K562 (cell line): ENCODE measurements around the gene STING1. TPM values are rescaled to one million over a fixed set of nuclear protein-coding genes. Genes with fewer than 3 reads are reported as not detected.
A peak's percentile ranks its signal among the peaks of the same experiment; 100 is the strongest.

Experiments
- ARNT ChIP-seq, 2 experiments: fragments of 450-650 bp; IDR thresholded peaks; 2 replicates each; pipeline ENCODE4 v1.6.1; 2016; ENCODE audit warnings: mild to moderate bottlenecking in 1 of 2
- BHLHE40 ChIP-seq: IDR thresholded peaks from 2 replicates; pipeline ENCODE4 v1.6.1; 2011; ENCODE audit warnings: low read length, improper control_type of control experiment
- CCAR2 ChIP-seq: fragments of 200-400 bp; formaldehyde crosslinking; IDR thresholded peaks from 2 replicates; pipeline ENCODE4 v1.6.1; 2017; ENCODE audit warnings: mild to moderate bottlenecking, low read depth, low read length
- CCNT2 ChIP-seq: IDR thresholded peaks from 2 replicates; pipeline ENCODE4 v1.6.1; 2011; ENCODE audit warnings: borderline replicate concordance, low read depth, mild to moderate bottlenecking, moderate library complexity, mixed read lengths, low read length; ENCODE audit not compliant: insufficient read length; ENCODE audit errors: extremely low read depth
- CSDE1 ChIP-seq, 2 experiments: fragments of 450-650 bp; IDR thresholded peaks; 2 replicates each; pipeline ENCODE4 v1.6.1; 2016; ENCODE audit warnings: mild to moderate bottlenecking in 1 of 2
- ETV6 ChIP-seq, 3 experiments: fragments of 150-350 bp in 1 of 3; sonication (generic) in 1 of 3; formaldehyde crosslinking in 1 of 3; IDR thresholded peaks; 2 replicates each; pipeline versions ENCODE4 v1.6.1 to v1.8.0; 2014 to 2022; ENCODE audit warnings: borderline replicate concordance in 2 of 3, low read depth in 2 of 3, antibody characterized with exemption in 1 of 3, low read length in 1 of 3, mild to moderate bottlenecking in 1 of 3, missing genetic modification reagents in 1 of 3
- NCOA1 ChIP-seq: fragments of 450-650 bp; IDR thresholded peaks from 2 replicates; pipeline ENCODE4 v1.6.1; 2016; ENCODE audit warnings: low read depth
- NFATC3 ChIP-seq: fragments of 450-650 bp; IDR thresholded peaks from 2 replicates; pipeline ENCODE4 v1.6.1; 2017; ENCODE audit warnings: mild to moderate bottlenecking
- NFIC ChIP-seq: fragments of 450-650 bp; IDR thresholded peaks from 2 replicates; pipeline ENCODE4 v1.6.1; 2017; ENCODE audit warnings: mild to moderate bottlenecking, inconsistent platforms
- NFIX ChIP-seq: fragments of 250-450 bp; sonication (Bioruptor Pico); IDR thresholded peaks from 2 replicates; pipeline ENCODE4 v1.4.0; 2020; ENCODE audit warnings: low read depth, mild to moderate bottlenecking, moderate library complexity
- NR4A1 ChIP-seq, 2 experiments: fragments of 250-450 bp in 1 of 2; fragments of 450-650 bp in 1 of 2; sonication (Bioruptor Pico) in 1 of 2; IDR thresholded peaks; 2 replicates each; pipeline versions ENCODE4 v1.4.0 to v1.6.1; 2016 to 2020; ENCODE audit warnings: mild to moderate bottlenecking in 2 of 2, missing compliant biosample characterization in 1 of 2, missing genetic modification characterization in 1 of 2, moderate library complexity in 1 of 2
- PML ChIP-seq: IDR thresholded peaks from 2 replicates; pipeline ENCODE4 v1.6.1; 2012; ENCODE audit warnings: low read length, inconsistent platforms
- RBM15 ChIP-seq: fragments of 200-400 bp; formaldehyde crosslinking; IDR thresholded peaks from 2 replicates; pipeline ENCODE4 v1.6.1; 2018; ENCODE audit warnings: mild to moderate bottlenecking, low read length, moderate library complexity; ENCODE audit not compliant: insufficient read depth
- SMARCA5 ChIP-seq: fragments of 450-650 bp; IDR thresholded peaks from 2 replicates; pipeline ENCODE4 v1.6.1; 2016
- TAF1 ChIP-seq: IDR thresholded peaks from 2 replicates; pipeline ENCODE4 v1.6.1; 2011; ENCODE audit warnings: mild to moderate bottlenecking, low read length, moderate library complexity; ENCODE audit not compliant: insufficient read depth, control insufficient read depth, severe bottlenecking; ENCODE audit errors: extremely low read depth
- TCF3 ChIP-seq: sonication (generic); formaldehyde crosslinking; IDR thresholded peaks from 2 replicates; pipeline ENCODE4 v1.4.0; 2020; ENCODE audit warnings: mild to moderate bottlenecking, missing genetic modification reagents
- ZNF239 ChIP-seq: fragments of 250-450 bp; sonication (Bioruptor Pico); IDR thresholded peaks from 2 replicates; pipeline ENCODE4 v1.4.0; 2020; ENCODE audit warnings: mild to moderate bottlenecking
- ZNF24 ChIP-seq: fragments of 450-650 bp; IDR thresholded peaks from 2 replicates; pipeline ENCODE4 v1.6.1; 2016
- ZNF263 ChIP-seq: sonication (generic); formaldehyde crosslinking; IDR thresholded peaks from 2 replicates; pipeline ENCODE4 v1.8.0; 2022; ENCODE audit warnings: mild to moderate bottlenecking, missing genetic modification reagents, borderline replicate concordance
- polyA plus RNA-seq, 8 experiments: library from polyadenylated mRNA; depleted of rRNA in 4 of 8; stranded (reverse) in 5 of 8; unstranded in 3 of 8; fragments of >200 nt; fragmentation: Nextera tagmentation in 2 of 8; fragmentation: Illumina TruSeq in 1 of 8; extraction: Ambion mirVana in 2 of 8; extraction: Trizol in 1 of 8; gene quantifications; 2 replicates each; pipeline versions ENCODE4 v1.2.1 to v1.2.3, GENCODE V29; 2011 to 2014; ENCODE audit warnings: inconsistent platforms in 1 of 8, missing spikeins in 1 of 8
- total RNA-seq, 7 experiments: library from RNA; depleted of rRNA in 6 of 7; stranded (reverse); fragments of >200 nt in 6 of 7; fragmentation: Illumina TruSeq in 2 of 7; extraction: Trizol in 2 of 7; gene quantifications; 2 replicates each; pipeline versions ENCODE4 v1.2.1 to v1.2.3, GENCODE V29; 2011 to 2021; ENCODE audit warnings: low replicate concordance in 1 of 7
- TF ChIP-seq, protein P1 (sequence below): sonication (generic); formaldehyde crosslinking; IDR thresholded peaks from 2 replicates; pipeline ENCODE4 v1.9.0; 2022; ENCODE audit warnings: mild to moderate bottlenecking, missing genetic modification reagents
- TF ChIP-seq, protein P2 (sequence below), 2 experiments: fragments of 450-650 bp; IDR thresholded peaks; 2 replicates each; pipeline ENCODE4 v1.6.1; 2016
- TF ChIP-seq, protein P3 (sequence below): fragments of 250-450 bp; sonication (Bioruptor Pico); IDR thresholded peaks from 2 replicates; pipeline ENCODE4 v1.5.0; 2020; ENCODE audit warnings: mild to moderate bottlenecking
- TF ChIP-seq, protein P4 (sequence below): IDR thresholded peaks from 3 replicates; pipeline ENCODE4 v1.6.1; 2011; ENCODE audit warnings: borderline replicate concordance, mild to moderate bottlenecking; ENCODE audit not compliant: insufficient read length, insufficient read depth

The STING1 gene
- total and polyA plus RNA-seq, 9 of the 15 experiments (the other 6 are each of a cell fraction or from before 2014, with no cell fraction given), result 20.8 to 69.1 (median 44.7) TPM

DNA sequence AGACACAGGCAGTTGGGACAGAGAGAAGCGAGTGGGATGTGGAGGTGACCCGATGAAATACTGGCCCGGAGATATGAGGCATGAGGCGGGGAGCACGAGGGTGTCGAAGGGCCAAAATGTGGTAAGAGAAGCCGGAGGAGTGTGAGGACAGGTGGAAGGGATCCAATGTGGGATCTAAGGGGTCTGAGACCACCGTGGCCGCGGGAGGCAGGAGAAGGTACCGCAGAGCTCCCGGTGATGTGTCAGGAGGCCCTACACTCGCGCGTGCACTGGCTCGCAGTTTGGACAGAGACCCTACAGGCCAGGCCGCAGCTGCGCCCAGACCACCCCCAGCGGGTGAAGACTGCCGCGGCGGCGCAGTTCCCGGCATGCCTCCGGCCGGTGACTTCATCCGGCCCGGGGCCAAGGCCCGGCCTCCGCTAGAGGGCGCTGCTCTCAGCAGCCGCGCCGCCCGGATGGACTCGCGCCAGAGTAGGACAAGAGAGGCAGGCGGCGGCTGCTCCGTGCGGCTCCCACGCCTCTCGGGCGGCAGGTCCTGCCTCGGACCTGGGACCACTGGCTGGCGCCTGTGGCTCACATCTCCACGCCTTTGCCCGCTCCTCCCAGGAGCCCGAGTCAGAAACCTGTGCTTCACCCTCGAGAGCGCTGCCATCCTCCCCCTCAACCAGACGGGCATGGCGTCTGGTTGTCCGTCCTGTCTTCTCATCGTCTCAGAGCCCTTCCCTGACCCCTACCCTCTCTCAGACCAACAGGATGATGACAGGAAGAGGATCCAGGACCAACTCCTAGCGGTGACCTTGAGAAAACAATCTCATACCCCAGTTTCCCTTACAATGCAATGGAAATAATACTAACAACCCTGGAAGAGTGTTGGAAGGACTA, 35.4 kb upstream of the STING1 start (continued):
- TF ChIP-seq ZNF263 (CRISPR knock-in tag), result peak; percentile 70; the same call in 1 of the 2 replicates
- TF ChIP-seq SMARCA5, result no peak
- TF ChIP-seq, protein P1, sequence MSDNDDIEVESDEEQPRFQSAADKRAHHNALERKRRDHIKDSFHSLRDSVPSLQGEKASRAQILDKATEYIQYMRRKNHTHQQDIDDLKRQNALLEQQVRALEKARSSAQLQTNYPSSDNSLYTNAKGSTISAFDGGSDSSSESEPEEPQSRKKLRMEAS, result peak; percentile 92
- TF ChIP-seq NFIX, result peak; percentile 62
- peak; percentile 54; the same call in 1 of the 2 replicates for TF ChIP-seq NCOA1
- TF ChIP-seq NR4A1 (CRISPR knock-in tag; IDR thresholded peaks at IDR 0.05), result no peak
- 0 out of 2 replicates have a peak, but pooled peaks have one; percentile 59 for TF ChIP-seq NR4A1 (tag; IDR thresholded peaks at IDR 0.05)
- TF ChIP-seq TAF1, result peak; percentile 93
- TF ChIP-seq ARNT (IDR thresholded peaks at IDR 0.05), result peak in 1 of 2 experiments; percentile 60; a peak in 1 of 4 replicates
- TF ChIP-seq CCNT2, result peak; percentile 97
- no peak for TF ChIP-seq CSDE1 (IDR thresholded peaks at IDR 0.05)
- TF ChIP-seq PML, result peak; percentile 83; the same call in 1 of the 2 replicates
- TF ChIP-seq, protein P2, sequence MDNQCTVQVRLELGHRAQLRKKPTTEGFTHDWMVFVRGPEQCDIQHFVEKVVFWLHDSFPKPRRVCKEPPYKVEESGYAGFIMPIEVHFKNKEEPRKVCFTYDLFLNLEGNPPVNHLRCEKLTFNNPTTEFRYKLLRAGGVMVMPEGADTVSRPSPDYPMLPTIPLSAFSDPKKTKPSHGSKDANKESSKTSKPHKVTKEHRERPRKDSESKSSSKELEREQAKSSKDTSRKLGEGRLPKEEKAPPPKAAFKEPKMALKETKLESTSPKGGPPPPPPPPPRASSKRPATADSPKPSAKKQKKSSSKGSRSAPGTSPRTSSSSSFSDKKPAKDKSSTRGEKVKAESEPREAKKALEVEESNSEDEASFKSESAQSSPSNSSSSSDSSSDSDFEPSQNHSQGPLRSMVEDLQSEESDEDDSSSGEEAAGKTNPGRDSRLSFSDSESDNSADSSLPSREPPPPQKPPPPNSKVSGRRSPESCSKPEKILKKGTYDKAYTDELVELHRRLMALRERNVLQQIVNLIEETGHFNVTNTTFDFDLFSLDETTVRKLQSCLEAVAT (IDR thresholded peaks at IDR 0.05), result 0 out of 4 replicates have a peak, but pooled peaks of 1 of the 2 experiments have one; percentile 29
- TF ChIP-seq, protein P3, sequence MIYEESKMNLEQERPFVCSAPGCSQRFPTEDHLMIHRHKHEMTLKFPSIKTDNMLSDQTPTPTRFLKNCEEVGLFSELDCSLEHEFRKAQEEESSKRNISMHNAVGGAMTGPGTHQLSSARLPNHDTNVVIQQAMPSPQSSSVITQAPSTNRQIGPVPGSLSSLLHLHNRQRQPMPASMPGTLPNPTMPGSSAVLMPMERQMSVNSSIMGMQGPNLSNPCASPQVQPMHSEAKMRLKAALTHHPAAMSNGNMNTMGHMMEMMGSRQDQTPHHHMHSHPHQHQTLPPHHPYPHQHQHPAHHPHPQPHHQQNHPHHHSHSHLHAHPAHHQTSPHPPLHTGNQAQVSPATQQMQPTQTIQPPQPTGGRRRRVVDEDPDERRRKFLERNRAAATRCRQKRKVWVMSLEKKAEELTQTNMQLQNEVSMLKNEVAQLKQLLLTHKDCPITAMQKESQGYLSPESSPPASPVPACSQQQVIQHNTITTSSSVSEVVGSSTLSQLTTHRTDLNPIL (CRISPR knock-in tag), result no peak
- TF ChIP-seq, protein P4, sequence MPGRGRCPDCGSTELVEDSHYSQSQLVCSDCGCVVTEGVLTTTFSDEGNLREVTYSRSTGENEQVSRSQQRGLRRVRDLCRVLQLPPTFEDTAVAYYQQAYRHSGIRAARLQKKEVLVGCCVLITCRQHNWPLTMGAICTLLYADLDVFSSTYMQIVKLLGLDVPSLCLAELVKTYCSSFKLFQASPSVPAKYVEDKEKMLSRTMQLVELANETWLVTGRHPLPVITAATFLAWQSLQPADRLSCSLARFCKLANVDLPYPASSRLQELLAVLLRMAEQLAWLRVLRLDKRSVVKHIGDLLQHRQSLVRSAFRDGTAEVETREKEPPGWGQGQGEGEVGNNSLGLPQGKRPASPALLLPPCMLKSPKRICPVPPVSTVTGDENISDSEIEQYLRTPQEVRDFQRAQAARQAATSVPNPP, result no peak
- TF ChIP-seq ZNF24, result no peak
- no peak for TF ChIP-seq CCAR2
- TF ChIP-seq RBM15, result no peak
- peak; percentile 57 for TF ChIP-seq TCF3
- TF ChIP-seq BHLHE40, result 0 out of 2 replicates have a peak, but pooled peaks have one; percentile 11
- no peak; a peak in 1 of 4 replicates for TF ChIP-seq ETV6 (IDR thresholded peaks at IDR 0.05; ENCODE audit: borderline replicate concordance in 1 of 2, low read depth in 2 of 2, low read length in 1 of 2)
- peak; percentile 6; the same call in 1 of the 2 replicates for TF ChIP-seq ETV6 (CRISPR knock-in tag; IDR thresholded peaks at IDR 0.05; ENCODE audit: borderline replicate concordance)
- TF ChIP-seq NFATC3, result no peak
- peak; percentile 45; the same call in 1 of the 2 replicates for TF ChIP-seq ZNF239
- TF ChIP-seq NFIC, result peak; percentile 98
